Ammon's horn (tissue), 1 donor: ENCODE measurements around the gene LHX2.

Experiments
- DNase-seq: peaks from one replicate; pipeline ENCODE4 v3.0.0-alpha.2; 2016; ENCODE audit warnings: low spot score

Gene LHX2

GRCh38 chr9:124035001-124035650 is 23.6 kb downstream of the LHX2 start:
- DNase-seq, result no peak

GRCh38 chr9:124036578-124036977 is 25.0 kb downstream of the LHX2 start:
- no peak for DNase-seq

GRCh38 chr9:124037790-124038189 is 26.2 kb downstream of the LHX2 start:
- DNase-seq, result no peak

- DNase-seq, result no peak
Observed at GRCh38 chr9:124038239-124038638, 26.7 kb downstream of the LHX2 start.

- DNase-seq, result no peak
Observed at GRCh38 chr9:124038790-124039633, 27.4 kb downstream of the LHX2 start.

- DNase-seq, result no peak
Observed at GRCh38 chr9:124040186-124040931, 28.8 kb downstream of the LHX2 start.

- no peak for DNase-seq
Observed at GRCh38 chr9:124040935-124041816, 29.6 kb downstream of the LHX2 start.

- DNase-seq, result no peak
Observed at GRCh38 chr9:124041817-124042116, 30.2 kb downstream of the LHX2 start.

GRCh38 chr9:124042201-124042721 is 30.7 kb downstream of the LHX2 start:
- DNase-seq, result peak; percentile 42

GRCh38 chr9:124044448-124044847 is 32.9 kb downstream of the LHX2 start:
- DNase-seq, result no peak

- no peak for DNase-seq
Observed at GRCh38 chr9:124045076-124045829, 33.7 kb downstream of the LHX2 start.

GRCh38 chr9:124045830-124046177 is 34.2 kb downstream of the LHX2 start:
- no peak for DNase-seq

- no peak for DNase-seq
Observed at GRCh38 chr9:124046189-124046588, 34.6 kb downstream of the LHX2 start.

- peak; percentile 40 for DNase-seq
Observed at GRCh38 chr9:124047251-124047672, 35.7 kb downstream of the LHX2 start.

- no peak for DNase-seq
Observed at GRCh38 chr9:124050955-124051354, 39.4 kb downstream of the LHX2 start.

GRCh38 chr9:124052401-124052800 is 40.8 kb downstream of the LHX2 start:
- no peak for DNase-seq

- DNase-seq, result no peak
Observed at GRCh38 chr9:124054582-124055227, 43.1 kb downstream of the LHX2 start.

- no peak for DNase-seq
Observed at GRCh38 chr9:124060844-124061605, 49.5 kb downstream of the LHX2 start.

GRCh38 chr9:124062172-124062571 is 50.6 kb downstream of the LHX2 start:
- DNase-seq, result no peak
